HG03432 (cell line): Measurements from ENCODE around the gene PTPRD.
"Not testable (repeated sequence)": the region's sequence is repeated elsewhere in the genome, so short reads cannot be mapped to it uniquely, and the experiment has no call there.

Experiments
- ATAC-seq: cut with Tn5 transposase; IDR thresholded peaks from one replicate; pipeline ENCODE4 v1.9.1; 2021; ENCODE audit warnings: mild to moderate bottlenecking, moderate library complexity; ENCODE audit not compliant: unreplicated experiment

The PTPRD gene

GRCh38 chr9:9556865-9557803 lies 1055.7 kb downstream of the PTPRD start:
- no peak for ATAC-seq

- ATAC-seq, result no peak
These were observed 1060.1 kb downstream of the PTPRD start for GRCh38 chr9:9552665-9553064.

- ATAC-seq, result no peak
These were observed 1074.0 kb downstream of the PTPRD start for GRCh38 chr9:9538766-9539165.

- ATAC-seq, result no peak
These were observed 1074.4 kb downstream of the PTPRD start for GRCh38 chr9:9538356-9538755.

- ATAC-seq, result no peak
These were observed 1076.3 kb downstream of the PTPRD start for GRCh38 chr9:9536523-9536922.

GRCh38 chr9:9523476-9524139 lies 1089.2 kb downstream of the PTPRD start:
- ATAC-seq, result no peak

GRCh38 chr9:9522406-9522805 lies 1090.4 kb downstream of the PTPRD start:
- no peak for ATAC-seq

- ATAC-seq, result no peak
These were observed 1091.6 kb downstream of the PTPRD start for GRCh38 chr9:9521033-9521779.

GRCh38 chr9:9504869-9505268 lies 1107.9 kb downstream of the PTPRD start:
- no peak for ATAC-seq

- ATAC-seq, result no peak
These were observed 1113.3 kb downstream of the PTPRD start for GRCh38 chr9:9499546-9499945.

- ATAC-seq, result no peak
These were observed 1114.0 kb downstream of the PTPRD start for GRCh38 chr9:9498846-9499245.

- no peak for ATAC-seq
These were observed 1114.7 kb downstream of the PTPRD start for GRCh38 chr9:9498128-9498527.

GRCh38 chr9:9494336-9494735 lies 1118.5 kb downstream of the PTPRD start:
- no peak for ATAC-seq

- ATAC-seq, result no peak
These were observed 1120.3 kb downstream of the PTPRD start for GRCh38 chr9:9492506-9492905.

- ATAC-seq, result no peak
These were observed 1123.6 kb downstream of the PTPRD start for GRCh38 chr9:9489183-9489582.

- ATAC-seq, result no peak
These were observed 1129.6 kb downstream of the PTPRD start for GRCh38 chr9:9483175-9483574.

GRCh38 chr9:9478741-9479140 lies 1134.1 kb downstream of the PTPRD start:
- no peak for ATAC-seq

- no peak for ATAC-seq
These were observed 1143.5 kb downstream of the PTPRD start for GRCh38 chr9:9469271-9469670.

GRCh38 chr9:9441874-9442273 lies 1170.9 kb downstream of the PTPRD start:
- ATAC-seq, result not testable (repeated sequence)

- no peak for ATAC-seq
These were observed 1175.2 kb downstream of the PTPRD start for GRCh38 chr9:9437641-9438040.

GRCh38 chr9:9426454-9426853 lies 1186.3 kb downstream of the PTPRD start:
- ATAC-seq, result not testable (repeated sequence)
